Activated CD4-positive, alpha-beta T cell treated with anti-CD3 and anti-CD28 coated beads, Interleukin-2, amount 10 ng/mL, durations not matched to agents 7 days and 5 days (primary cell): ENCODE measurements around the gene TSSC4. TPM values are rescaled to one million over a fixed set of nuclear protein-coding genes. Genes with fewer than 3 reads are reported as not detected.

Source experiments
- CTCF ChIA-PET: fragments of 350-600 bp; sonication (Branson Sonifier 250); formaldehyde crosslinking; loops from one replicate; lab custom pipeline; 2021; ENCODE audit warnings: antibody characterized with exemption; lab: Charles Lee
- POLR2A ChIA-PET: fragments of 350-600 bp; sonication (Branson Sonifier 250); formaldehyde crosslinking; loops from one replicate; lab custom pipeline; 2021; ENCODE audit warnings: antibody characterized with exemption; lab: Charles Lee
- DNase-seq: peaks from one replicate; pipeline ENCODE4 v3.0.0-alpha.2; 2020
- H3K27ac Mint-ChIP-seq: one replicate; pipeline ENCODE4 v1.8.0; 2021; ENCODE audit warnings: mild to moderate bottlenecking, moderate library complexity, mixed read lengths
- H3K27me3 Mint-ChIP-seq: one replicate; pipeline ENCODE4 v1.8.0; 2021; ENCODE audit warnings: mixed read lengths
- H3K36me3 Mint-ChIP-seq: one replicate; pipeline ENCODE4 v1.8.0; 2021; ENCODE audit warnings: low read depth, mixed read lengths
- H3K4me1 Mint-ChIP-seq: one replicate; pipeline ENCODE4 v1.8.0; 2021; ENCODE audit warnings: mixed read lengths
- H3K4me3 Mint-ChIP-seq: one replicate; pipeline ENCODE4 v1.8.0; 2021; ENCODE audit warnings: mild to moderate bottlenecking, moderate library complexity, mixed read lengths
- H3K9me3 Mint-ChIP-seq: one replicate; pipeline ENCODE4 v1.8.0; 2021; ENCODE audit warnings: mixed read lengths
- total RNA-seq, 2 experiments: library from RNA; stranded (reverse); gene quantifications; one replicate each; pipeline ENCODE4 v1.2.3, GENCODE V29; 2021

Gene TSSC4
- total RNA-seq, 2 experiments from 2014 or later = 31.1 to 47.5 TPM

DNA sequence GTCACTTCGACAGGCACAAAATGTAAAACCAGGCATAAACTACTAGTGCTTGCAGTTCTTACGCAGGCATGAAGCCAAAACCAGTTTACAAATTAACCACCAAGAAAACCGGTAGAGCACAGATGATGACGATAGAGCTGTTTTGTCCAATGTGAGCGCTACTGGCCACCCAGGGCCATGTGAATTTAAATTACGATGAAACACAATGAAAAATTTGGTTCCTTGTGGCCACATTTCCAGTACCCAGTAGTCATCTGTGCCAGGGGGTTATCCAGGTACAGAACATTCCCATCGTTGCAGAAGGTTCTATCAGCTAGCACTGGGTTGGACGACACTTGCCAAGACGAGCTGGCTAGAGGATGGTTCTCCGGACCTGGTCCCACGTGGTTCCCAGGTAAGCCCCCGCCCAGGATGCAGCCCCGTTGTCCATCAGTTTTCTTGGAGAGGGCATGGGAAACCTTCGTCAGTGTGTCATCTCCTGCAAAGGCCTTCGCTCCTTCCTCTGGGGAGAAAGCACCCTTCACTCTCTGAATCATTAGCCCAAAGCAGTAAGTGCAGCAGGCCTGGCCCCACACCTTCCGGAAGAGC lies 24.5 kb upstream of the TSSC4 start:
- Mint-ChIP-seq H3K36me3 (peaks cover 11% of the 10 kb centered on the region), H3K27ac (no peak overlapping the region), H3K4me1 (peaks cover 20% of the 10 kb centered on the region), H3K27me3 (no peaks in the 10 kb centered on the region), H3K4me3 (peak overlapping the region; percentile 40), H3K9me3 (no peaks in the 10 kb centered on the region)
- no peak for DNase-seq
- CTCF ChIA-PET = interaction anchor here (0.9 to 1.9 kb wide), 2 partner anchors 17 to 25 kb away, joined by 3 to 8 read pairs; partner anchors contain the start of gene TSSC4
- POLR2A ChIA-PET = no interaction called here

DNA sequence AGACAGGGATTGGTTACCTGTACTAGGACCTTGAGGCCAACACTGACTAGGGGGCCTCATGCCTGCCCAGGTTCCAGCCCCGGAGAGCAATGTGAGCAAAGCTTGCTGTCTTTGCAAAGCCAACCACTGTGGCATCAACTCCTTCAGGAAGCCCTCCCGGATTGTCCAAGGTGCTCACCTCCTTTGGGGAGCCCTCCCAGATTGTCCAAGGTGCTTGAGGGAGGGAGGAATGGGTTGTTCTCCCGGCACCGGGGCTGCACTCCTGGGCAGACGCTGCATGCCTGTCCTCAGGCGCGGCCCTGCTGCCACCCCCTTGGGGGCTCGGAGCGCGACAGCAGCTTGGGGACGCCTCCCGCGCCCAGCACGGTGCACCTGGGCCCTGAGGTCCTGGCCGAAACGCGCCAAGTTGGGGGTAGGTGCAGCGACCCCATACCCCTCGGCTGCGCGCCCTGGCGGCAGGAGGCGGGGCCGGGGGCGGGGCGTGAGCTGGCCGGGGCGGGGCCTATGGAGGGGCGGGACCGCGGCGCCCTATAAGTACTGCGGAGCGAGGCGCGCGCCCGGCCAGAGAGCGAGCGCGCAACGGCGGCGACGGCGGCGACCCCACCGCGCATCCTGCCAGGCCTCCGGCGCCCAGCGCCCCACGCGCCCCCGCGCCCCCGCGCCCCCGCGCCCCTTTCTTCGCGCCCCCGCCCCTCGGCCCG lies 23.6 kb upstream of the TSSC4 start, which contains the start of gene CD81:
TSS of gene CD81 (plus strand) at position 560 of the 701 bp plus-strand sequence. CDS start 240 bp downstream, outside the sequence.
- H3K4me1 Mint-ChIP-seq = peaks cover 20% of the 10 kb centered on the region
- DNase-seq = peak; percentile 58
- peaks cover 14% of the 10 kb centered on the region for H3K36me3 Mint-ChIP-seq
- no peaks in the 10 kb centered on the region for H3K27me3 Mint-ChIP-seq
- no peaks in the 10 kb centered on the region for H3K9me3 Mint-ChIP-seq
- ChIA-PET POLR2A (interaction anchor here (0.6 to 1.4 kb wide), 2 partner anchors 10 to 73 kb away, joined by 3 read pairs; no protein-coding TSS in a partner anchor), CTCF (interaction anchor here (0.9 to 1.9 kb wide), 6 partner anchors 16 to 74 kb away, joined by 3 to 8 read pairs (median 4); partner anchors contain the start of gene TSSC4)
- peak within 1 kb of the TSS; percentile 83 for H3K4me3 Mint-ChIP-seq
- peak within 1 kb of the TSS; percentile 87 for H3K27ac Mint-ChIP-seq

DNA sequence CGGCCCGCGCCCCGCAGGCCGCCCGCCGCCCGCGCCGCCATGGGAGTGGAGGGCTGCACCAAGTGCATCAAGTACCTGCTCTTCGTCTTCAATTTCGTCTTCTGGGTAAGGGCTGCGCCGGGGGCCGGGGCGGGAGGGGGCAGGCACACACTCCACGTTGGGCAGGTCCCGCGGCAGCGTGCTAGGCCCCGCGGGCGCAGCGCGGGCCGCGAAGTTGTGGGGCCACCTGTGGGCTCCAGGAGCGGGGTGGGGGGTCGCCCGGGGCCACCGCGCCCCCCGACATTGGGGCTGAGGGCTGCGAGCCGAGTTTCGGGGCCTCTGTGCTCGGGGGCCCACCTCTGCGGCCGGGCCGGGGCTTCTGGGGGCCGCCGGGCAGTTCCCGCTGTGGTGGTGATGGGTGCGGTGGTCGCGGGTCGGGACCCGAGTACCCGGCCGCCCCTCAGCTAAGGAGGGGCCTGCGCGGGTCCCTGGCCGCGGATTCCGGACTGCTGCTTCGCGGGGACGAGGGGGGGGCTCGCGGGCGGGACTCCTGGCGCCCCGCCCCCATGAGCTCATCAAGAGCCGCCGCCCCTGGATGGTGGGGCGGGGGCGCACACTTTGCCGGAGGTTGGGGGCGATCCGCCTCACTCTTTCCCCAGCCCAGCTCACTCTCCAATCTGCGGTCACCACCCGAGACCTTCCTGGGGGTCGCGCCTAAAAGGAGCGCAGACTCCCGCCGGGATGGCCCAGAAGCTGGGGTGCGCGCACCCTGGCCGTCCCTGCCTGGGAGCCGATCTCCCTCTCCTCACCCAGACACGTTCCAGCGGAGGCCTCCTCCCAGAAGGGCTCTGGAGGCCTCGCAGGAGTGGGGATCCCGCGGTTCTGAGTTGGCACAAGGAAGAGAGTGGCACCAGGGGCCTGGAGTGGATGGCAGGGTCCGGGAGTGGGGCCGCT lies 22.8 kb upstream of the TSSC4 start:
- ChIA-PET CTCF (interaction anchor here (0.5 to 1.5 kb wide), 5 partner anchors 20 to 1429 kb away, joined by 3 to 6 read pairs (median 4); partner anchors contain the start of gene TSSC4), POLR2A (interaction anchor here (0.6 to 1.4 kb wide), 3 partner anchors 9 to 111 kb away, joined by 3 read pairs; no protein-coding TSS in a partner anchor)
- peak overlapping the region; percentile 87 for H3K27ac Mint-ChIP-seq
- H3K36me3 Mint-ChIP-seq = peaks cover 14% of the 10 kb centered on the region
- H3K27me3 Mint-ChIP-seq = no peaks in the 10 kb centered on the region
- peaks cover 25% of the 10 kb centered on the region for H3K4me1 Mint-ChIP-seq
- H3K9me3 Mint-ChIP-seq = no peaks in the 10 kb centered on the region
- DNase-seq = peak; percentile 65
- H3K4me3 Mint-ChIP-seq = peak overlapping the region; percentile 83

DNA sequence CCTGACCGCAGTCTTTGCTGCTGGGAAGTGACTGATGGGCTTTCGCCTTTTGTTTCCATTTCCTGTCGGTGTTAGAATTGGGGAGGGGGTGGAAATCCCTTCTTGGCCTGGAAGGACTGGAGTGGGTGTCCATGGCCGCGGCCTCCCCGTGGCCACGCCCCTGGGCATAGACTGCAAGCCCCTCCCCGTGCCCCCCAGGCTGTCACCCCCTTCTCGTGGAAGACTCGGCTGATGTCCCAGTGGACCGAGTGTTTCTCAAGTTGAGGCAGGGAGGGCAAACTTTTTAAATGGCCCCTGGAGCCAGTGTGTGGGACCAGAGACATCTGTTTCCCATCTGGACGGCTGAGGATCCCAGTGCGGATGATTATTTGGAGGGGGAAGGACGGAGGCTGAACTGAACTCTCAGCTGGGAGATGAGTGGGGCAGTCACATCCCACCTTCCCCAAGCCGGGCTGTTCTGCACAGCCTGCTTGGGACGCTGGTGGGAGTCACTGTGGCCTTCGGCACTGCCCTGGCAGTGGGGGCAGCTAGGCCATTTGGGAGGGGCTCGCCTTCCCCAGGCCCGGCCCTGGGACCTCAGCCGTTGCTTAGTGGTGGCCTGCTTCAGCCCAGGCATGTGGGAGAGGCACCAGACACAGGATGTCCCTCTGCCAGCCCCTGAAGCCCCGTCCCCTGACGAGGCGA lies 21.9 kb upstream of the TSSC4 start:
- H3K36me3 Mint-ChIP-seq = peaks cover 14% of the 10 kb centered on the region
- peak overlapping the region; percentile 87 for H3K27ac Mint-ChIP-seq
- DNase-seq = no peak
- no peaks in the 10 kb centered on the region for H3K27me3 Mint-ChIP-seq
- CTCF ChIA-PET = interaction anchor here (0.5 to 1.5 kb wide), 3 partner anchors 19 to 1428 kb away, joined by 3 to 5 read pairs (median 4); partner anchors contain the start of gene TSSC4
- H3K4me3 Mint-ChIP-seq = peak overlapping the region; percentile 83
- H3K4me1 Mint-ChIP-seq = peaks cover 29% of the 10 kb centered on the region
- POLR2A ChIA-PET = interaction anchor here (1.0 kb wide), 1 partner anchor 8 kb away, joined by 3 read pairs; no protein-coding TSS in a partner anchor
- H3K9me3 Mint-ChIP-seq = no peaks in the 10 kb centered on the region

DNA sequence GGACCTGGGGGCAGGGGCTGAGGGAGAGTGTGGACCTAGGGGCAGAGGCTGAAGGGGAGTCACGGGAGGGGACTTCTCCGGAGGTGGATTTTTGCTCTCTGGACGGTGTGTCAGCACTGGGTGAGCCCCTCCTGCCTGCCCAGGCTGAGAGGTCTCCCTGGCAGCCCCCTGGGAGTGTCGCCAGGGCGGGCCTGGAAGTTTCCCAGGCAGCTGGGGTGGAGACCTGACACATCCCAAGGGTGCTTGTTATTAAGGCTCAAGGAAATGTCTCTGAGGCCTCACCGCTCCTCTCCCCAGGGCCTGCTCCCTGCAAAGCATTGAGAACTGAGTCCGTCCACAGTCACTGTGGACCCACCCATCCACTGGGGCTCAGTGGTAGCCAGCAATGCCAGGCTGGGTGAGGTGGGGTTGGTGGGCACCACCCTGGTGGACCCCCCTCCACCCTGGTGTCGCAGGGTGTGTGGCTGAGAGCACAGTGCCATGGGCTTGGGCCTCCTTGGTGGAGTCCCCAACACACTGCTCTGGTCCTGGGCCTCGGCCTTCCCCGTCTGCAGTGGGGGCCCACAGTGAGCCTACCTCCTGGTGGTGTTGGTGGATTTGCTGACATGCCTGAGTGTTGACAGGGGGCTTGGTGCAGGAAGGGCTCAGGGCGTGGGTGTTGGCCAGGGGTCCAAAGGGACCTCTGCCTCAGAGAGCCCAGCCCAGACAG lies 20.9 kb upstream of the TSSC4 start:
- peak overlapping the region; percentile 60 for H3K27ac Mint-ChIP-seq
- H3K9me3 Mint-ChIP-seq = no peaks in the 10 kb centered on the region
- peaks cover 14% of the 10 kb centered on the region for H3K36me3 Mint-ChIP-seq
- ChIA-PET CTCF (no interaction called here), POLR2A (no interaction called here)
- no peak for DNase-seq
- peaks cover 35% of the 10 kb centered on the region for H3K4me1 Mint-ChIP-seq
- H3K27me3 Mint-ChIP-seq = no peaks in the 10 kb centered on the region
- peak overlapping the region; percentile 30 for H3K4me3 Mint-ChIP-seq

DNA sequence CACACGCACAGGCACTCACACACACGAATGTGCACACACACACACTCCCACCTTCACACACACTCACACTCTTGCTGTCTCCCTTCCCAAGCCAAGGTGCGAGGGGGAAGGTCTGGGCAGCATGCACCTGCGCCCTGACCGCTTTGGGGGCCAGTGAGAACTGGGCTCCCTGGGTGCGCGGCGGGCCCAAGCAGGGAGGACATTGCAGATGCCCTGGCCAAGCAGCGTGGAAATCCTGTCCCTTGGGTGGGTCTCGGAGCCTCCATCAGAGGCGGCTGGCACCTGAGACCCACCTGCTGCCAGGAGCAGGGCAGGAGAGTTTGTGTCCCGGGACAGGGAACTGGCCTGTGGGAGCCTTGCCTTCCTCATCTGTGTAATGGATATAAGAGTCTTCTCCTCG lies 20.2 kb upstream of the TSSC4 start:
- H3K4me3 Mint-ChIP-seq = peak overlapping the region; percentile 30

DNA sequence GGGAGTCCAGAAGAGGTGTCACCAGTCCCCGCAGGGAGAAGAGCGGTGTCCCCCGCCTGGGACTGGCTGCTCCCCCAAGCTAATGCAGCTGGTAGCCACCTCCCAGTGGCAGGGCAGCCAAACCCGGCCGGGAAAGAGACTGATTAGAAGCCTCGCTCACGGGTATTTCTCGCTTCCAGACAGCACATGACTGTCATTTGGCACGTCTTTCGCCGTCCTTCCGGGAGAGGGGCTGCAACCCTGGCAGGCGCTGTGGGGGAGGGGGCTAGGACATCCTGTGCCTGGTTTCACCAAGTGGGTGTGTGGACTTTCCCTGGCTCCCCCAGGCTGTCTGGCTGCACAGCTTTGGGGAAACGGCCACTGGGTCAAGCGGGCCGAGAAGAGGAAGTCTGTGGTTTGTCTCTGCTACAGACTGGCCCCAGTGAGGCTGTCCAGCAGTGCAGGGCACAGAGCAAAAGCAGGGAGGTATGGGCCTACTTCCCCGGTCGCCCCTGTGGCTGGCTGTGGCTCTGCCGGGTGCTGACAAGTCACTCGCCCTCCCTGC lies 19.7 kb upstream of the TSSC4 start:
- no peak for DNase-seq
- Mint-ChIP-seq H3K27ac (no peak overlapping the region), H3K27me3 (no peaks in the 10 kb centered on the region), H3K9me3 (no peaks in the 10 kb centered on the region), H3K4me3 (no peak overlapping the region), H3K36me3 (peaks cover 16% of the 10 kb centered on the region), H3K4me1 (peaks cover 48% of the 10 kb centered on the region)
- POLR2A ChIA-PET = no interaction called here
- CTCF ChIA-PET = interaction anchor here (0.7 to 0.8 kb wide), 2 partner anchors 20 to 40 kb away, joined by 3 read pairs; partner anchors contain the start of gene TSSC4

More for the DNA sequence above, 20.2 kb upstream of the TSSC4 start:
- Mint-ChIP-seq H3K4me1 (peaks cover 43% of the 10 kb centered on the region), H3K27me3 (no peaks in the 10 kb centered on the region), H3K36me3 (peaks cover 14% of the 10 kb centered on the region), H3K9me3 (no peaks in the 10 kb centered on the region), H3K27ac (peak overlapping the region; percentile 60)
- ChIA-PET POLR2A (no interaction called here), CTCF (no interaction called here)
- DNase-seq = no peak

DNA sequence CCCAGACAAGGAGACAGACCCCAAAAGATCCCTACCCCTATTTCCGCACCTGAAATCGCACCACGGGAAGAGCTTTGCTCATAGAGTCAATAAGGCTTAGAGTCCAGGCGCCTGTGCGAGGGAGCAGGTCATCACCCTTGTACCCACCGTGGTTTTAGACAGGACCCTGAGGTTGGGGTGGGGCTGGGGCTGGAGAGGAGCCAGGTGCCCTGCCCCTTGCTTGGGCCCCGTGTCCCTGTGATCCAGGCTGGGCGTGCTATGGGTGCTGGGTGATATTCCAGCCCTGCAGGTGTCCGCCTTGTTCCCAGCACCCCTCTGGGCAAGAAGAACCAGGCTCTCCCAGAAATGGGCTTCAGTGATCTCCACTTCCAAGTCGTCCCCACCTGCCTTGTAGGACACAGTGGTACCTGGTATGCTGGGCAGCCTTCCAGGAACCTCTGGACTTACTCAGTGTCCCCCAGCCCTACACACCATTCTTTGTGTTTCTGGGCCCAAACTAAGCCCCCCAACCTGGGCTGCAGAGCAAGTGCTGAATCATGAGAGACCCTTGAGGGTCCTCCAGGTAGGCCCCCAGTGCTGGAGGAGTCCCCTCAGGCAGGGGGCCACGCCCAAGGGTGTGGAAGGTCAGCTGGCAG lies 18.9 kb upstream of the TSSC4 start:
- no peaks in the 10 kb centered on the region for H3K27me3 Mint-ChIP-seq
- DNase-seq = no peak
- H3K36me3 Mint-ChIP-seq = peaks cover 16% of the 10 kb centered on the region
- H3K9me3 Mint-ChIP-seq = no peaks in the 10 kb centered on the region
- peaks cover 54% of the 10 kb centered on the region for H3K4me1 Mint-ChIP-seq
- CTCF ChIA-PET = interaction anchor here (0.7 to 1.6 kb wide), 4 partner anchors 19 to 77 kb away, joined by 3 to 6 read pairs (median 3); partner anchors contain the start of gene TSSC4
- H3K4me3 Mint-ChIP-seq = no peak overlapping the region
- POLR2A ChIA-PET = no interaction called here
- peak overlapping the region; percentile 36 for H3K27ac Mint-ChIP-seq

DNA sequence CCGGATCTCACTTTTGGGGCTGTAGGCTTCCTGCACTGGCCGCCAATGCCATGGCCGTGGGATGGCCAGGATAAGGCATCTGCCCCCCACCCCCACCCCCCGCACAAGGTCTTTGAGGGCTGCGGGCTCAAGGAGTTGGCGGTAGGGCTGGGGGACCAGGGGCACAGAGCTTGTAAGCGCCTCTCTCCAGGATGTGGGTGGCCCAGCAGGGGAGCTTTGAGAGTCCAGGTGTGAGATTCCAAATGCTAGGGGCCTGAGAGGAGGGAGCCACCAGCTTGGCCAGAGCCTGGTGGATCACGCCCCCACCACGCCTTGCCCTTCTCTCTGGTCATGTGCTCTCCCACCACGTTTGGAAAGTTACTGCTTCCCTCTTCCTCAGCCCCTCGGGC lies 18.4 kb upstream of the TSSC4 start:
- Mint-ChIP-seq H3K27ac (no peak overlapping the region), H3K36me3 (peaks cover 16% of the 10 kb centered on the region), H3K4me1 (peaks cover 59% of the 10 kb centered on the region), H3K4me3 (no peak overlapping the region), H3K9me3 (no peaks in the 10 kb centered on the region), H3K27me3 (no peaks in the 10 kb centered on the region)
- no peak for DNase-seq
- ChIA-PET CTCF (interaction anchor here (0.9 to 1.6 kb wide), 4 partner anchors 19 to 78 kb away, joined by 3 to 6 read pairs (median 4); partner anchors contain the start of gene TSSC4), POLR2A (no interaction called here)

DNA sequence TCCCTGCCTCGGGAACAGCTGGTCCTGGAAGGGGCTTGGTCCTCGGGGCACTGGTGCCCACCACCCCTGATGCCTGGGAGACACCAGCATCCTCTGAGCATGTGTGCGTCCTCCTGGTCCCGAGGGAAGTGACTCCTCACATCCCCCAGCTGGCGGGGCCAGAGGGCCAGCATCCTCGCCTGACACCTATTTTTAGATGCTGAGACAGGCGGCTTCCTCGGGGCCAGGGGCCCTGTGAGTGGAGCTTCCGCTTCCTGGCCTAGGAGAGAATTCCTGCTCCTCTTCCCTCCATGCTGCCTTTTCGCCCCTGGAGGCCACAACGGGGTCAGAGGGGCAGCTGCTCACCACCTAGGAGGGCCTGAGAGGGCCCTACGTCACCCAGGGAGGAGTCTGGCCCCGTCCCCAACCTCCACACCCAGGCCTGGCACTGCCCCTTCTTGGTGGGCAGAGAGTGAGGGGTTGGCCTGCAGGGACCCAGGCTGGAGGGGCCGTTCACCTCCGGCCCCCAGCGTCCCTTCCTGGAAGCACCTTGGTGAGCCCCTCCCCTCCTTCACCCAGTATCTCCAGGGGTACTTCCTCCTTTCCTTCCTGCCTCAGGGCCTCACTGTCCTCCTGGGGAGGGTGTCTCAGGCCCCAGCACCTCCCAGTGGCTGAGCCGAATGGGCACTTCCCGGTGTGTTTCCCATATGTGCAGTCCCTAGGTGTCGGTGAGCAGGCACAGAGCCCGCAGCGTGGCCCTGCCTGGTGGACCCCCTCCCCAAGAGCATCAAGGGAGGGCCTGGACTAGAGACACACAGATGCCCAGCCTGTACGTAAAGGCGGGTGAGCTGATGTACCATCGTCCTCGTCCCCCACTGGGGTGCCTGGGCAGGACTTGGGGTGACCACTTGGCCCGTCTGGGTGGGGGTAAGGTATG lies 17.4 kb upstream of the TSSC4 start:
- H3K4me3 Mint-ChIP-seq = no peak overlapping the region
- DNase-seq = no peak
- H3K4me1 Mint-ChIP-seq = peaks cover 65% of the 10 kb centered on the region
- H3K27ac Mint-ChIP-seq = peak overlapping the region; percentile 71
- ChIA-PET POLR2A (no interaction called here), CTCF (interaction anchor here (0.7 to 1.6 kb wide), 6 partner anchors 17 to 79 kb away, joined by 3 to 6 read pairs (median 3); partner anchors contain the start of gene TSSC4)
- H3K27me3 Mint-ChIP-seq = no peaks in the 10 kb centered on the region
- H3K9me3 Mint-ChIP-seq = no peaks in the 10 kb centered on the region
- peaks cover 15% of the 10 kb centered on the region for H3K36me3 Mint-ChIP-seq
